ENCODE results near the gene LPP. TPM values are rescaled to one million over a fixed set of nuclear protein-coding genes. Genes with fewer than 3 reads are reported as not detected.

LPP gene
- total and polyA plus RNA-seq, 9 of the 15 experiments (the other 6 are each of a cell fraction or from before 2014, with no cell fraction given) = 0.07 to 0.18 TPM; not detected in 7

GRCh38 chr3:188111002-188111584, 42.9 kb upstream of the LPP start:
- TF ChIP-seq MLLT1 (IDR thresholded peaks at IDR 0.05) (no peak), BHLHE40 (IDR thresholded peaks at IDR 0.05; ENCODE audit: low read length) (no peak), HLTF (IDR thresholded peaks at IDR 0.05) (no peak), ELF1 (tag; IDR thresholded peaks at IDR 0.05) (no peak), TEAD4 (IDR thresholded peaks at IDR 0.05; ENCODE audit: low read length) (no peak), TEAD4 (CRISPR knock-in tag; IDR thresholded peaks at IDR 0.05; ENCODE audit: borderline replicate concordance) (no peak)
- no peaks in the 10 kb centered on the region for H3K36me3 ChIP-seq (ENCODE audit: control insufficient read depth, insufficient read depth, low read length)
- POLR2A ChIA-PET = no interaction called here
- H3K9me1 ChIP-seq (ENCODE audit: control insufficient read depth, insufficient read depth, low read length) = no peaks in the 10 kb centered on the region
- 0 out of 5 replicates have a peak, but pooled peaks cover 0 to 3% of the 10 kb centered on the region in 2 experiments for H3K27me3 ChIP-seq (ENCODE audit: control insufficient read depth in 2 of 2, insufficient read depth in 2 of 2, low read length in 2 of 2)
- WGBS (ENCODE audit: insufficient coverage, low coverage, missing lambda C conversion rate) = 0% methylated on average over 2 of the region's 2 CpGs
- no peak overlapping the region for H2AFZ ChIP-seq (ENCODE audit: low read depth, low read length)
- no peak overlapping the region for H3K27ac ChIP-seq (ENCODE audit: extremely low read depth, low read depth, low read length)
- no peaks in the 10 kb centered on the region for H3K4me1 ChIP-seq (replicated peaks in 1 of 2; ENCODE audit: control insufficient read depth in 2 of 2, insufficient read depth in 2 of 2, low read length in 2 of 2)
- no peaks in the 10 kb centered on the region for H4K20me1 ChIP-seq (replicated peaks; ENCODE audit: control insufficient read depth, insufficient read depth, low read length)
- in situ Hi-C loops (cut with MboI) = no loop called here
- H3K9ac ChIP-seq (ENCODE audit: insufficient read depth in 1 of 2, low read depth in 2 of 2, low read length in 2 of 2) = no peak overlapping the region
- DNase-seq (ENCODE audit: extremely low read depth in 1 of 4, low spot score in 3 of 4) (no peak), ATAC-seq (no peak), FAIRE-seq (no peak)
- no TSS peak for BruUV-seq (replicated peaks)
- no peaks in the 10 kb centered on the region for H3K9me3 ChIP-seq (replicated peaks; ENCODE audit: control insufficient read depth, insufficient read depth, low read depth, low read length)
- H3K4me2 ChIP-seq (ENCODE audit: insufficient read depth, low read length) = no peak overlapping the region
- no peak overlapping the region for H3K4me3 ChIP-seq
- CTCF ChIA-PET (ENCODE audit: low intra/inter-chr PET ratio) = no interaction called here
- no peaks in the 10 kb centered on the region for H3K79me2 ChIP-seq (ENCODE audit: control insufficient read depth, insufficient read depth, low read length)
- intact Hi-C loops (cut with micrococcal nuclease) = no loop called here

Data from K562 (cell line).